B cell (primary cell): ENCODE results near the gene LMX1B.
"Not testable (repeated sequence)": the region's sequence is repeated elsewhere in the genome, so short reads cannot be mapped to it uniquely, and the experiment has no call there.

Experiments
- CTCF ChIP-seq: fragments of 200-600 bp; IDR thresholded peaks from one replicate; pipeline ENCODE4 v1.8.0; 2022; ENCODE audit warnings: antibody characterized with exemption, mild to moderate bottlenecking
- EZH2 ChIP-seq: IDR thresholded peaks from 2 replicates; pipeline ENCODE4 v1.6.1; 2012; ENCODE audit warnings: borderline replicate concordance, low read depth, mild to moderate bottlenecking, moderate library complexity, low read length; ENCODE audit not compliant: insufficient read depth, poor library complexity, severe bottlenecking

GRCh38 chr9:126707712-126708111 lies 94.0 kb downstream of the LMX1B start:
- TF ChIP-seq CTCF, EZH2: not testable (repeated sequence)
